GM12865 (cell line): Measurements from ENCODE around the gene CHRD.

Experiments
- DNase-seq: peaks from one replicate; pipeline ENCODE4 v3.0.0; 2010; ENCODE audit warnings: low read depth
- H3K4me3 ChIP-seq: 2 replicates; pipeline ENCODE4 v1.5.1; 2011; ENCODE audit warnings: mild to moderate bottlenecking, low read depth, low read length, control low read depth
- TF ChIP-seq, protein P1 (sequence below): IDR thresholded peaks from 2 replicates; pipeline ENCODE4 v1.5.1; 2011; ENCODE audit warnings: low read length, control low read depth, low read depth, inconsistent platforms; ENCODE audit not compliant: insufficient read depth; ENCODE audit errors: missing control alignments

The CHRD gene

DNA sequence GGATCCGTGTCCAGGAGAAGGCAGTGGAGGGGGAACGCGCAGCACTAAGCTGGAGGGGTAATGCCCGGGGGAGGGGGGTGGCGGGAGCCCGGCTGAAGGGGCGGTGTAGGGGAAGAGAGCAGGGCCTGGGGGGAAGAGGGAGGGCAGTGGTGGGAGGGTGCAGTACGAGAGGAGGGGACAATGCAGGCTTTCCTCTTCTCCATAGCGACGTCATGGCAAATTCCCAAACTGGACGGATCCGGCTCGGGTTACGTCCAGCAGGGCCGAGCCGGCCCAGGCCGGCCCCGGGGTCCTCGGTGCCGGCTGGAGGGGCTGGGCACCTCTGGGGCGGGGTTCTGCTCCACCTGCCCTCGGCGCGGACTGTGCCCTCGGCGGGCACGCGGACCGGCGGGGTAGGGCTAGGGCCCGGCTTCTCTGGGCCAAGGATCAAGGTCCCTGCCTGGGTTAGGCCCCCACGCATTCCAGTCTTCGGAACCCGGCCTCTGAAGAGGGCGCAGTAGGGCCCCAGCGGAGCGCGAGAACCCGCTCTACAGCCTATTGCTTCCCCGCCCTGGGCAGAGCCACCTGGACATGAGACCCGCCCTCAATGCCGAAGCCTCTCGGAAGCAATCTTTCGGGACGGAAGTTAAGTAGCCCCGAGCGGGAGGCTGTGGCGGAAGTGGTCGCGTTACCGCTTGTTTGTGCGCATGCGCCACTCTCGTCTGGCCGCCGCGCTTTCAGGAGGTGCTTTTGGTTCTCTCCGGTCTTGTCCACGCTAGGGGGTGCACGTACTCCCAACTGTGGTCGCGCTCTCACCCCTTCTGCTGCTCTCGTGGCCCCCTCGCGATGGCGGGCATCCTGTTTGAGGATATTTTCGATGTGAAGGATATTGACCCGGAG, 16.9 kb upstream of the CHRD start:
- peak; percentile 99 for DNase-seq
- peak overlapping the region; percentile 86 for H3K4me3 ChIP-seq
- TF ChIP-seq, protein P1, sequence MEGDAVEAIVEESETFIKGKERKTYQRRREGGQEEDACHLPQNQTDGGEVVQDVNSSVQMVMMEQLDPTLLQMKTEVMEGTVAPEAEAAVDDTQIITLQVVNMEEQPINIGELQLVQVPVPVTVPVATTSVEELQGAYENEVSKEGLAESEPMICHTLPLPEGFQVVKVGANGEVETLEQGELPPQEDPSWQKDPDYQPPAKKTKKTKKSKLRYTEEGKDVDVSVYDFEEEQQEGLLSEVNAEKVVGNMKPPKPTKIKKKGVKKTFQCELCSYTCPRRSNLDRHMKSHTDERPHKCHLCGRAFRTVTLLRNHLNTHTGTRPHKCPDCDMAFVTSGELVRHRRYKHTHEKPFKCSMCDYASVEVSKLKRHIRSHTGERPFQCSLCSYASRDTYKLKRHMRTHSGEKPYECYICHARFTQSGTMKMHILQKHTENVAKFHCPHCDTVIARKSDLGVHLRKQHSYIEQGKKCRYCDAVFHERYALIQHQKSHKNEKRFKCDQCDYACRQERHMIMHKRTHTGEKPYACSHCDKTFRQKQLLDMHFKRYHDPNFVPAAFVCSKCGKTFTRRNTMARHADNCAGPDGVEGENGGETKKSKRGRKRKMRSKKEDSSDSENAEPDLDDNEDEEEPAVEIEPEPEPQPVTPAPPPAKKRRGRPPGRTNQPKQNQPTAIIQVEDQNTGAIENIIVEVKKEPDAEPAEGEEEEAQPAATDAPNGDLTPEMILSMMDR = peak; percentile 67

DNA sequence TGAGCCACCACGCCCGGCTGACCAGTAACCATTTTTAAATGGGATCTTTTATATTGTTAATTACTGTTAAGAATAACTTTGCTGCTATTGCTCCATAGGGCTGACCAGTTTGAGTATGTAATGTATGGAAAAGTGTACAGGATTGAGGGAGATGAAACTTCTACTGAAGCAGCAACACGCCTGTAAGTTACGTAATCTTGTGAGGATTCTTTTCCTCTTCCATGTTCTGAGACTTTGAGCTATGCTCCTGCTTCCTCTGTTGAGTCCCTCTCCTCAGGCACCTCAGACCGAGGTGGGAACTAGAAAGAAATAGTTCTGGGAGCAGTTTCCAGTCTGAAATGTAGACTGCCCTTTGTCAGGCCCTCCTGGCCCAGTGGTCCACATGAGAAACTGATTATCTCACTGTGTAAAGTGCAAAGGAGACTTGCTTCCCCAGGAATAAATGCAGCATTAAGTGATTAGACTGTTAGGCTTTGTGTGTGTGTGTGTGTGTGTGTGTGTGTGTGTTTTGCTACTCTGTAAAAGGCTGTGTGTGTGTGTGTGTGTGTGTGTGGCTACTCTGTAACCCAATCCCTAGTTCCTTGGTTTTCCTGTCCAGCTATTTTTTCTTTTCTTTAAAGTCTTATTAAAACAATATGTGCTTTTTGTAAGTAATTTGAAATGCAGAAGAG, 13.1 kb upstream of the CHRD start:
- DNase-seq = no peak
- TF ChIP-seq, protein P1 = no peak
- H3K4me3 ChIP-seq = no peak overlapping the region

DNA sequence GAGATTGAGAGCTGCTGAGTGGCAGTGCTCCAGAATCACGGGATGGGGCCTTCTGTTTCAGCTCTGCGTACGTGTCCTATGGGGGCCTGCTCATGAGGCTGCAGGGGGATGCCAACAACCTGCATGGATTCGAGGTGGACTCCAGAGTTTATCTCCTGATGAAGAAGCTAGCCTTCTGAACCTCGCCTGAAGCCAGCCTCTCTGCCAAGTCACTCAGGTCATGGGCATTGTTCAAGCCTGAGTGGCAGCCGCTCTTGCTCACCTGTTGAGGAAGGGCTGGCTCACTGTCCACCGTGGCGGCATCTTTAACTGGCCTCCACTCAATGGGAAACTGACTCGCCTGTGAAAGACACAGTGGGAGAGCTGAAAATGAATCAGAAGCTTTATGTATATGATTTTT, 11.7 kb upstream of the CHRD start:
- no peak overlapping the region for H3K4me3 ChIP-seq
- DNase-seq = no peak
- TF ChIP-seq, protein P1 = no peak

DNA sequence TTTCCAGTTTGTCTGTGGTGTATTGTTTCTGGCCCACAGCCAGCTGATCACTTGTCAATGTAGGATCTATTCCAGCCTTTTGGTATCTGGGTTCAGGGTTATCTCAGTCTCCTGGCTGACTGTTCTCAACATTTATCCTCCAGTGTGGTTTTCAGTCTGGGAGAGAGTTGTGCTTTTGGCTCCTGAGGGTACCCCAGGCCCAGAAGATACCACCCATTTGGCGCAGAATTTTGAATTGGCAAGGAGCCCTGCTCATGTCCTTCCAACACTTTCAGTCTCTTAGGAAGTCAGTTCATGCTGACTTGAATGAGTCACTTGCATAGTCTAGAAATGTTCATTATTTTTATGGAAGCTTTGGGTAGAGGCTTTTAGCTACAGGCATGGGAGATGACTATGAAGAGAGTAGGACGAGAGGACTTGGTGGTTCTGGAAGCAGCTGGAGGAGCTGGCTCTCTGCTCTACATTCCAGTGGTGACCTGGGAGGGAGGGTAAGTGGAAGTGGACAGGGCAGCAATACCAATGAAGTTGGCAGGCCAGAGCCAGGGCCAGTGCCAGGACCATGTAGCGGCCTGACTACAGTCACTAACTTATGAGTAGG, 11.2 kb upstream of the CHRD start:
- no peak overlapping the region for H3K4me3 ChIP-seq
- TF ChIP-seq, protein P1 = no peak
- no peak for DNase-seq

DNA sequence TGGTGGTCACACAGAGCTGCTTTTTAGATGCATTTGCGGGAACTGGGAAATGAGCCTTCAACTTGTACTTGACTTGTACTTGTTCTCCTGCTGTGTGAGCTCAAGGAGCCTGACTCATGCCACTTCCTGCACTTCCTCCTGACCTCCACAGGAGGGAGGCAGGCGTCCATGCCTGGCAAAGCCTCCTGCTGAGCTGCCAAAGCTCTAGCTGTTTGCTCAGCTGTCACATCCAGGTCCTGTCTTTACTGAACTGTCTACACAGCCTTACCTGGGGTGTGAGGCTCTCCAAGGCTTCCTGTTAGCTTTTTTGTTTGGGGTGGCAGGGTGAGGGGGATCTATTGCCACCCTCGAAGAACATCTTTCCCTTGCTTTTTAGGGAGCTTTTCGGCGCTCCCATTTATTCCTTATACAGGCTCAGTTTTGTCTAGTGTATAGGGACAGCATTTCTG, 8.3 kb upstream of the CHRD start:
- DNase-seq = peak; percentile 79
- no peak overlapping the region for H3K4me3 ChIP-seq
- TF ChIP-seq, protein P1 = peak; percentile 91

DNA sequence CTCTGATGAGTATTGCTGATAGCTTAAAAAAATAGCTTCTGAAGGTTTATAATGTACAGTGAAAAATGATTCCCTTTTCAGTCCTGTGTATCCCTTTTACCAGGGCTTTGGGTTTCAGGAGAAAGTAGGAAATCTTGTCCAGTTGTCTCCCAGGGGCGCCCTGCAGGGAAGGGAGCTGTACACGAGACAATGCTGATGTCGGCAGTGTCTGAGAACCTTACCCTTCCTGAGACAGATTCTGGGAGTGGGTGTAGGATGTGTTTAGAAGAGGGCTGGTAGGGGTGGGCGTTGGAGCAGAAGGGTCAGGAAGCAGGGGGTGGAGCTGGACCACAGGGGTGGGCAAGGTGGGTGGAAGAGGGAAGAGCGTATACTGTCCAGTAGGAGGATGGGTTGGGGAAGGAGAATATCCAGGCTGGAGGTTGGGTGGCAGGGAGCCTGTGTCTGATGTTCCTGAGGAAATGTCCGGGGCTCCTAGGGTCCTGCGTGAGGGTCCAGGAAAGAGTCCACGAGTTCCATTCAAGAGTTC, 7.5 kb upstream of the CHRD start:
- TF ChIP-seq, protein P1 = no peak
- no peak for DNase-seq

More for the DNA sequence above, 7.5 kb upstream of the CHRD start:
- no peak overlapping the region for H3K4me3 ChIP-seq
